ENCODE results near the gene ECPAS. TPM values are rescaled to one million over a fixed set of nuclear protein-coding genes. Genes with fewer than 3 reads are reported as not detected.
"Not testable (repeated sequence)": the region's sequence is repeated elsewhere in the genome, so short reads cannot be mapped to it uniquely, and the experiment has no call there.

The ECPAS gene
- total and polyA plus RNA-seq, 2 donors from 2014 or later, result 28.1 to 83.7 TPM

GRCh38 chr9:111524731-111525055, 40.5 kb upstream of the ECPAS start:
- intact Hi-C loops (cut with DNase I), result no loop called here
- peak overlapping the region in 1 of 3 donors; percentile 38 for H3K9ac ChIP-seq (ENCODE audit: low read length in 3 of 3)
- H3K36me3 ChIP-seq (ENCODE audit: control insufficient read depth in 2 of 3, insufficient read depth in 3 of 3, low read length in 3 of 3), result no peaks in the 10 kb centered on the region
- peaks cover 0 to 5% (median 4%) of the 10 kb centered on the region in 3 donors for H3K4me1 ChIP-seq (ENCODE audit: control insufficient read depth in 2 of 3, insufficient read depth in 2 of 3, low read depth in 1 of 3, low read length in 3 of 3)
- no peak for DNase-seq
- H3K27ac ChIP-seq (ENCODE audit: low read depth in 2 of 2, low read length in 2 of 2), result no peak overlapping the region
- H3K27me3 ChIP-seq (ENCODE audit: control insufficient read depth, insufficient read depth, low read length), result no peaks in the 10 kb centered on the region
- peak overlapping the region; percentile 81 to 86 (median 83) for H3K4me3 ChIP-seq (ENCODE audit: low read length in 3 of 3)
- H3K9me3 ChIP-seq (ENCODE audit: control insufficient read depth in 2 of 3, insufficient read depth in 1 of 3, low read length in 3 of 3), result no peaks in the 10 kb centered on the region
- TF ChIP-seq, protein P1, sequence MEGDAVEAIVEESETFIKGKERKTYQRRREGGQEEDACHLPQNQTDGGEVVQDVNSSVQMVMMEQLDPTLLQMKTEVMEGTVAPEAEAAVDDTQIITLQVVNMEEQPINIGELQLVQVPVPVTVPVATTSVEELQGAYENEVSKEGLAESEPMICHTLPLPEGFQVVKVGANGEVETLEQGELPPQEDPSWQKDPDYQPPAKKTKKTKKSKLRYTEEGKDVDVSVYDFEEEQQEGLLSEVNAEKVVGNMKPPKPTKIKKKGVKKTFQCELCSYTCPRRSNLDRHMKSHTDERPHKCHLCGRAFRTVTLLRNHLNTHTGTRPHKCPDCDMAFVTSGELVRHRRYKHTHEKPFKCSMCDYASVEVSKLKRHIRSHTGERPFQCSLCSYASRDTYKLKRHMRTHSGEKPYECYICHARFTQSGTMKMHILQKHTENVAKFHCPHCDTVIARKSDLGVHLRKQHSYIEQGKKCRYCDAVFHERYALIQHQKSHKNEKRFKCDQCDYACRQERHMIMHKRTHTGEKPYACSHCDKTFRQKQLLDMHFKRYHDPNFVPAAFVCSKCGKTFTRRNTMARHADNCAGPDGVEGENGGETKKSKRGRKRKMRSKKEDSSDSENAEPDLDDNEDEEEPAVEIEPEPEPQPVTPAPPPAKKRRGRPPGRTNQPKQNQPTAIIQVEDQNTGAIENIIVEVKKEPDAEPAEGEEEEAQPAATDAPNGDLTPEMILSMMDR (IDR thresholded peaks at IDR 0.05; ENCODE audit: borderline replicate concordance, extremely low read depth, insufficient read depth), result no peak
- no peak for FAIRE-seq

- intact Hi-C loops (cut with DNase I), result no loop called here
- no peaks in the 10 kb centered on the region for H3K36me3 ChIP-seq (ENCODE audit: control insufficient read depth in 2 of 3, insufficient read depth in 3 of 3, low read length in 3 of 3)
- no peak overlapping the region for H3K4me3 ChIP-seq (ENCODE audit: low read length in 3 of 3)
- TF ChIP-seq, protein P1 (IDR thresholded peaks at IDR 0.05; ENCODE audit: borderline replicate concordance, extremely low read depth, insufficient read depth), result no peak
- DNase-seq (no peak), FAIRE-seq (no peak)
- H3K9me3 ChIP-seq (ENCODE audit: control insufficient read depth in 2 of 3, insufficient read depth in 1 of 3, low read length in 3 of 3), result no peaks in the 10 kb centered on the region
- no peaks in the 10 kb centered on the region for H3K4me1 ChIP-seq (ENCODE audit: control insufficient read depth in 2 of 3, insufficient read depth in 2 of 3, low read depth in 1 of 3, low read length in 3 of 3)
- no peaks in the 10 kb centered on the region for H3K27me3 ChIP-seq (ENCODE audit: control insufficient read depth, insufficient read depth, low read length)
- H3K9ac ChIP-seq (ENCODE audit: low read length in 3 of 3), result no peak overlapping the region
- no peak overlapping the region for H3K27ac ChIP-seq (ENCODE audit: low read depth in 2 of 2, low read length in 2 of 2)
These were observed 31.9 kb upstream of the ECPAS start for GRCh38 chr9:111516061-111516465.

GRCh38 chr9:111514967-111515366, 30.8 kb upstream of the ECPAS start:
- Histone ChIP-seq H3K36me3 (ENCODE audit: control insufficient read depth in 2 of 3, insufficient read depth in 3 of 3, low read length in 3 of 3) (no peaks in the 10 kb centered on the region), H3K4me1 (ENCODE audit: control insufficient read depth in 2 of 3, insufficient read depth in 2 of 3, low read depth in 1 of 3, low read length in 3 of 3) (no peaks in the 10 kb centered on the region), H3K27ac (ENCODE audit: low read depth in 2 of 2, low read length in 2 of 2) (no peak overlapping the region), H3K27me3 (ENCODE audit: control insufficient read depth, insufficient read depth, low read length) (no peaks in the 10 kb centered on the region), H3K9me3 (ENCODE audit: control insufficient read depth in 2 of 3, insufficient read depth in 1 of 3, low read length in 3 of 3) (no peaks in the 10 kb centered on the region), H3K9ac (ENCODE audit: low read length in 3 of 3) (no peak overlapping the region), H3K4me3 (ENCODE audit: low read length in 3 of 3) (no peak overlapping the region)
- no peak for DNase-seq
- TF ChIP-seq, protein P1 (IDR thresholded peaks at IDR 0.05; ENCODE audit: borderline replicate concordance, extremely low read depth, insufficient read depth), result no peak
- no peak for FAIRE-seq
- intact Hi-C loops (cut with DNase I), result no loop called here

GRCh38 chr9:111511581-111511980, 27.4 kb upstream of the ECPAS start:
- FAIRE-seq; DNase-seq; H3K4me1 ChIP-seq (ENCODE audit: control insufficient read depth in 2 of 3, insufficient read depth in 2 of 3, low read depth in 1 of 3, low read length in 3 of 3); H3K27ac ChIP-seq (ENCODE audit: low read depth in 2 of 2, low read length in 2 of 2); H3K4me3 ChIP-seq (ENCODE audit: low read length in 3 of 3); intact Hi-C loops (cut with DNase I); H3K9me3 ChIP-seq (ENCODE audit: control insufficient read depth in 2 of 3, insufficient read depth in 1 of 3, low read length in 3 of 3); H3K36me3 ChIP-seq (ENCODE audit: control insufficient read depth in 2 of 3, insufficient read depth in 3 of 3, low read length in 3 of 3); H3K27me3 ChIP-seq (ENCODE audit: control insufficient read depth, insufficient read depth, low read length); H3K9ac ChIP-seq (ENCODE audit: low read length in 3 of 3): not testable (repeated sequence)

All from kidney (tissue), 14 donors.